MM.1S (cell line): ENCODE measurements around the gene FARSA.
A peak's percentile ranks its signal among the peaks of the same experiment; 100 is the strongest.
"Not testable (repeated sequence)": the region's sequence is repeated elsewhere in the genome, so short reads cannot be mapped to it uniquely, and the experiment has no call there.

Source experiments
- DNase-seq: peaks from one replicate; pipeline ENCODE4 v3.0.0-alpha.2; 2015
- H2AFZ ChIP-seq: fragments of 300-600 bp; sonication (generic); 2 replicates; pipeline ENCODE4 v1.6.0; 2016; ENCODE audit warnings: antibody characterized with exemption, low read length
- H3F3A ChIP-seq: fragments of 300-600 bp; sonication (generic); 2 replicates; pipeline ENCODE4 v1.6.1; 2016; ENCODE audit warnings: mild to moderate bottlenecking, antibody characterized with exemption, low read length, moderate library complexity, mixed read lengths; ENCODE audit not compliant: insufficient read depth
- H3K27ac ChIP-seq: fragments of 300-600 bp; sonication (generic); 2 replicates; pipeline ENCODE4 v1.5.1; 2016; ENCODE audit warnings: mild to moderate bottlenecking, low read length
- H3K27me3 ChIP-seq: fragments of 300-600 bp; sonication (generic); replicated peaks from 2 replicates; pipeline ENCODE4 v1.6.0; 2016; ENCODE audit warnings: low read length; ENCODE audit not compliant: insufficient read depth
- H3K36me3 ChIP-seq: fragments of 300-600 bp; sonication (generic); replicated peaks from 2 replicates; pipeline ENCODE4 v1.6.1; 2016; ENCODE audit warnings: mild to moderate bottlenecking, low read length, mixed read lengths; ENCODE audit not compliant: insufficient read depth
- H3K4me1 ChIP-seq: fragments of 300-600 bp; sonication (generic); 2 replicates; pipeline ENCODE4 v1.6.1; 2016; ENCODE audit warnings: low read length, mixed read lengths
- H3K4me2 ChIP-seq: fragments of 300-600 bp; sonication (generic); 2 replicates; pipeline ENCODE4 v1.6.0; 2016; ENCODE audit warnings: low read depth, low read length
- H3K4me3 ChIP-seq: fragments of 300-600 bp; sonication (generic); 2 replicates; pipeline ENCODE4 v1.5.1; 2016; ENCODE audit warnings: low read length, mixed read lengths
- H3K79me2 ChIP-seq: fragments of 300-600 bp; sonication (generic); 2 replicates; pipeline ENCODE4 v1.6.1; 2016; ENCODE audit warnings: mixed run types, low read length, mixed read lengths
- H3K9ac ChIP-seq: fragments of 300-600 bp; sonication (generic); 2 replicates; pipeline ENCODE4 v1.6.1; 2016; ENCODE audit warnings: low read length, mixed read lengths
- H3K9me2 ChIP-seq: fragments of 300-600 bp; sonication (generic); replicated peaks from 2 replicates; pipeline ENCODE4 v1.6.1; 2016; ENCODE audit warnings: mild to moderate bottlenecking, low read length, mixed read lengths; ENCODE audit not compliant: insufficient read depth
- H3K9me3 ChIP-seq: fragments of 300-600 bp; sonication (generic); replicated peaks from 2 replicates; pipeline ENCODE4 v1.6.1; 2016; ENCODE audit warnings: mild to moderate bottlenecking, low read length, mixed read lengths; ENCODE audit not compliant: insufficient read depth
- H4K20me1 ChIP-seq: fragments of 300-600 bp; sonication (generic); 2 replicates; pipeline ENCODE4 v1.6.1; 2016; ENCODE audit warnings: mild to moderate bottlenecking, low read length, moderate library complexity, mixed read lengths; ENCODE audit not compliant: insufficient read depth
- CTCF ChIP-seq: fragments of 300-600 bp; sonication (generic); IDR thresholded peaks from 2 replicates; pipeline ENCODE4 v1.5.1; 2016; ENCODE audit warnings: antibody characterized with exemption, low read length, mixed read lengths
- EZH2 ChIP-seq: fragments of 300-600 bp; sonication (generic); optimal IDR thresholded peaks from 2 replicates; pipeline ENCODE3; 2017; ENCODE audit warnings: low read depth, mild to moderate bottlenecking, antibody characterized with exemption, low read length, mixed read lengths
- EZH2phosphoT487 ChIP-seq: fragments of 300-600 bp; sonication (generic); IDR thresholded peaks from 2 replicates; pipeline ENCODE4 v1.6.1; 2018; ENCODE audit warnings: antibody characterized with exemption, low read length

The FARSA gene

GRCh38 chr19:12921047-12921446 is 12.5 kb downstream of the FARSA start:
- H3K4me3 ChIP-seq: no peak overlapping the region
- H2AFZ ChIP-seq: no peak overlapping the region
- no peak overlapping the region for H3K4me2 ChIP-seq
- peaks cover 10% of the 10 kb centered on the region; the same call in 1 of the 2 replicates for H3F3A ChIP-seq
- H4K20me1 ChIP-seq: no peaks in the 10 kb centered on the region
- peaks cover 17% of the 10 kb centered on the region for H3K36me3 ChIP-seq
- peaks cover 3% of the 10 kb centered on the region for H3K4me1 ChIP-seq
- H3K27ac ChIP-seq: no peak overlapping the region
- no peak overlapping the region for H3K9ac ChIP-seq
- no peaks in the 10 kb centered on the region for H3K79me2 ChIP-seq
- no peak for DNase-seq
- no peaks in the 10 kb centered on the region for H3K9me3 ChIP-seq
- no peak for TF ChIP-seq EZH2phosphoT487
- TF ChIP-seq EZH2: no peak
- TF ChIP-seq CTCF: no peak
- no peaks in the 10 kb centered on the region for H3K27me3 ChIP-seq
- H3K9me2 ChIP-seq: no peaks in the 10 kb centered on the region

- no peak for DNase-seq
- peaks cover 17% of the 10 kb centered on the region for H3K4me1 ChIP-seq
- no peaks in the 10 kb centered on the region for H3K79me2 ChIP-seq
- H4K20me1 ChIP-seq: no peaks in the 10 kb centered on the region
- no peak overlapping the region for H3K27ac ChIP-seq
- no peak overlapping the region for H3K4me3 ChIP-seq
- H3K4me2 ChIP-seq: no peak overlapping the region
- H3F3A ChIP-seq: peaks cover 19% of the 10 kb centered on the region
- TF ChIP-seq EZH2 (no peak), EZH2phosphoT487 (no peak), CTCF (no peak)
- H3K9me3 ChIP-seq: no peaks in the 10 kb centered on the region
- no peaks in the 10 kb centered on the region for H3K27me3 ChIP-seq
- no peak overlapping the region for H3K9ac ChIP-seq
- no peaks in the 10 kb centered on the region for H3K9me2 ChIP-seq
- H3K36me3 ChIP-seq: peaks cover 2% of the 10 kb centered on the region; the same call in 1 of the 2 replicates
- H2AFZ ChIP-seq: no peak overlapping the region
These were observed 15.3 kb downstream of the FARSA start for GRCh38 chr19:12918253-12918652.

- H3K9me2 ChIP-seq, H2AFZ ChIP-seq, H3K9ac ChIP-seq, H3K4me2 ChIP-seq, H3K36me3 ChIP-seq, H4K20me1 ChIP-seq, DNase-seq, H3K27ac ChIP-seq, H3K79me2 ChIP-seq, H3K9me3 ChIP-seq, H3K27me3 ChIP-seq, H3K4me3 ChIP-seq: not testable (repeated sequence)
- H3K4me1 ChIP-seq: peaks cover 30% of the 10 kb centered on the region
- peaks cover 20% of the 10 kb centered on the region; the same call in 1 of the 2 replicates for H3F3A ChIP-seq
These were observed 17.7 kb downstream of the FARSA start for GRCh38 chr19:12915860-12916259.

GRCh38 chr19:12913851-12914690 is 19.4 kb downstream of the FARSA start:
- H3K79me2 ChIP-seq: no peaks in the 10 kb centered on the region
- peaks cover 21% of the 10 kb centered on the region for H3F3A ChIP-seq
- DNase-seq: peak; percentile 76
- H3K4me3 ChIP-seq: 0 out of 2 replicates have a peak overlapping the region, but pooled peaks have one; percentile 7
- H3K27ac ChIP-seq: peak overlapping the region; percentile 62
- H3K27me3 ChIP-seq: no peaks in the 10 kb centered on the region
- peaks cover 32% of the 10 kb centered on the region for H3K4me1 ChIP-seq
- H3K36me3 ChIP-seq: no peaks in the 10 kb centered on the region
- no peaks in the 10 kb centered on the region for H3K9me2 ChIP-seq
- H3K9me3 ChIP-seq: no peaks in the 10 kb centered on the region
- H2AFZ ChIP-seq: peak overlapping the region; percentile 86
- no peak for TF ChIP-seq EZH2
- TF ChIP-seq CTCF: no peak
- no peak for TF ChIP-seq EZH2phosphoT487
- H3K4me2 ChIP-seq: peak overlapping the region; percentile 58
- peak overlapping the region; percentile 12; the same call in 1 of the 2 replicates for H3K9ac ChIP-seq
- no peaks in the 10 kb centered on the region for H4K20me1 ChIP-seq
